K562 (cell line): Measurements from ENCODE around the gene UNC5C. TPM values are rescaled to one million over a fixed set of nuclear protein-coding genes. Genes with fewer than 3 reads are reported as not detected.
A peak's percentile ranks its signal among the peaks of the same experiment; 100 is the strongest.

Source experiments
- AFF1 ChIP-seq, 2 experiments: fragments of 450-650 bp; IDR thresholded peaks; 2 replicates each; pipeline ENCODE4 v1.6.1; 2018; ENCODE audit warnings: mild to moderate bottlenecking in 2 of 2, low read depth in 1 of 2; ENCODE audit not compliant: partially characterized antibody in 2 of 2
- ARID1B ChIP-seq: fragments of 450-650 bp; IDR thresholded peaks from 2 replicates; pipeline ENCODE4 v1.6.1; 2016; ENCODE audit warnings: antibody characterized with exemption, mild to moderate bottlenecking, inconsistent platforms
- CHAMP1 ChIP-seq: fragments of 450-650 bp; IDR thresholded peaks from 2 replicates; pipeline ENCODE4 v1.6.1; 2016; ENCODE audit warnings: mild to moderate bottlenecking
- EP300 ChIP-seq: IDR thresholded peaks from 2 replicates; pipeline ENCODE4 v1.6.1; 2012; ENCODE audit warnings: low read length, improper control_type of control experiment
- ERF ChIP-seq: fragments of 450-650 bp; formaldehyde crosslinking; IDR thresholded peaks from 2 replicates; pipeline ENCODE4 v1.4.0; 2020; ENCODE audit warnings: mild to moderate bottlenecking, mixed read lengths
- FOXK2 ChIP-seq, 2 experiments: fragments of 450-650 bp; IDR thresholded peaks in 1 of 2; conservative IDR thresholded peaks in 1 of 2; 2 replicates each; pipeline ENCODE4 v1.6.1; 2016; ENCODE audit warnings: low read depth in 2 of 2, mild to moderate bottlenecking in 1 of 2
- JUNB ChIP-seq: fragments of 450-650 bp; formaldehyde crosslinking; conservative IDR thresholded peaks from 2 replicates; pipeline ENCODE4 v1.4.0; 2020; ENCODE audit warnings: mild to moderate bottlenecking
- KLF16 ChIP-seq: IDR thresholded peaks from 2 replicates; pipeline ENCODE4 v1.6.1; 2016; ENCODE audit warnings: antibody characterized with exemption
- MECOM ChIP-seq: fragments of 250-450 bp; sonication (Bioruptor Pico); IDR thresholded peaks from 2 replicates; pipeline ENCODE4 v1.8.0; 2022; ENCODE audit warnings: inconsistent platforms
- MNT ChIP-seq, 2 experiments: fragments of 450-650 bp; conservative IDR thresholded peaks; 2 replicates each; pipeline ENCODE4 v1.6.1; 2017; ENCODE audit warnings: mild to moderate bottlenecking in 2 of 2, moderate library complexity in 2 of 2
- MTA2 ChIP-seq: fragments of 450-650 bp; IDR thresholded peaks from 2 replicates; pipeline ENCODE4 v1.6.1; 2016; ENCODE audit warnings: low read depth
- MXD1 ChIP-seq: fragments of 250-450 bp; sonication (Bioruptor Pico); IDR thresholded peaks from 2 replicates; pipeline ENCODE4 v1.8.0; 2021; ENCODE audit warnings: borderline replicate concordance, mild to moderate bottlenecking, moderate library complexity; ENCODE audit not compliant: poor library complexity, severe bottlenecking
- NCOR1 ChIP-seq: fragments of 450-650 bp; IDR thresholded peaks from 2 replicates; pipeline ENCODE4 v1.6.1; 2016; ENCODE audit warnings: mild to moderate bottlenecking, moderate library complexity
- RAD51 ChIP-seq: fragments of 450-650 bp; IDR thresholded peaks from 2 replicates; pipeline ENCODE4 v1.7.1; 2016; ENCODE audit warnings: low read depth, mild to moderate bottlenecking, borderline replicate concordance
- SMARCE1 ChIP-seq: fragments of 450-650 bp; IDR thresholded peaks from 2 replicates; pipeline ENCODE4 v1.7.1; 2016; ENCODE audit warnings: mild to moderate bottlenecking
- SRF ChIP-seq, 2 experiments: fragments of 250-450, 450-650 bp in 1 of 2; sonication (Bioruptor Pico) in 1 of 2; sonication (generic) in 1 of 2; formaldehyde crosslinking; IDR thresholded peaks; 2 replicates each; pipeline versions ENCODE4 v1.5.0 to v1.5.1; 2020 to 2022; ENCODE audit warnings: mild to moderate bottlenecking in 1 of 2, missing genetic modification reagents in 1 of 2
- STAG1 ChIP-seq: sonication (generic); formaldehyde crosslinking; IDR thresholded peaks from 2 replicates; pipeline ENCODE4 v1.5.0; 2020; ENCODE audit warnings: missing genetic modification reagents, borderline replicate concordance
- STAT5A ChIP-seq: IDR thresholded peaks from 2 replicates; pipeline ENCODE4 v1.6.1; 2012; ENCODE audit warnings: low read length, inconsistent platforms, borderline replicate concordance
- ZBTB2 ChIP-seq: fragments of 450-650 bp; IDR thresholded peaks from 2 replicates; pipeline ENCODE4 v1.6.1; 2016; ENCODE audit warnings: antibody characterized with exemption
- polyA plus RNA-seq, 8 experiments: library from polyadenylated mRNA; depleted of rRNA in 4 of 8; stranded (reverse) in 5 of 8; unstranded in 3 of 8; fragments of >200 nt; fragmentation: Nextera tagmentation in 2 of 8; fragmentation: Illumina TruSeq in 1 of 8; extraction: Ambion mirVana in 2 of 8; extraction: Trizol in 1 of 8; gene quantifications; 2 replicates each; pipeline versions ENCODE4 v1.2.1 to v1.2.3, GENCODE V29; 2011 to 2014; ENCODE audit warnings: inconsistent platforms in 1 of 8, missing spikeins in 1 of 8
- total RNA-seq, 7 experiments: library from RNA; depleted of rRNA in 6 of 7; stranded (reverse); fragments of >200 nt in 6 of 7; fragmentation: Illumina TruSeq in 2 of 7; extraction: Trizol in 2 of 7; gene quantifications; 2 replicates each; pipeline versions ENCODE4 v1.2.1 to v1.2.3, GENCODE V29; 2011 to 2021; ENCODE audit warnings: low replicate concordance in 1 of 7

UNC5C gene
- total and polyA plus RNA-seq, 9 of the 15 experiments (the other 6 are each of a cell fraction or from before 2014, with no cell fraction given): under 0.01 to 0.10 (median 0.03) TPM; not detected in 1

GRCh38 chr4:95243892-95244291 is 304.9 kb downstream of the UNC5C start (continued):
- peak; percentile 95 to 100 for TF ChIP-seq SRF (CRISPR knock-in tag; IDR thresholded peaks at IDR 0.05)
- TF ChIP-seq MXD1 (CRISPR knock-in tag): no peak
- no peak for TF ChIP-seq RAD51
- TF ChIP-seq ERF: no peak
- TF ChIP-seq ZBTB2: no peak
- peak; percentile 71 to 78; a peak in 3 of 4 replicates for TF ChIP-seq FOXK2 (conservative IDR thresholded peaks at IDR 0.05 in 1 of 2, IDR thresholded peaks at IDR 0.05 in 1 of 2; ENCODE audit: low read depth in 2 of 2)
- 0 out of 2 replicates have a peak, but pooled peaks have one; percentile 62 for TF ChIP-seq SMARCE1
- TF ChIP-seq JUNB (CRISPR knock-in tag): no peak
- peak; percentile 74 for TF ChIP-seq EP300
- TF ChIP-seq MNT (conservative IDR thresholded peaks at IDR 0.05): 0 out of 4 replicates have a peak, but pooled peaks of 1 of the 2 experiments have one; percentile 3
- peak; percentile 44; the same call in 1 of the 2 replicates for TF ChIP-seq KLF16
- peak; percentile 53 for TF ChIP-seq MTA2
- TF ChIP-seq STAG1 (CRISPR knock-in tag): no peak
- TF ChIP-seq STAT5A: 0 out of 2 replicates have a peak, but pooled peaks have one; percentile 32
- TF ChIP-seq ARID1B: peak; percentile 88
- peak; percentile 84; the same call in 1 of the 2 replicates for TF ChIP-seq CHAMP1
- peak in 1 of 2 experiments; percentile 29 for TF ChIP-seq AFF1 (IDR thresholded peaks at IDR 0.05; ENCODE audit: low read depth in 1 of 2, partially characterized antibody in 2 of 2)
- TF ChIP-seq NCOR1: peak; percentile 71
- TF ChIP-seq MECOM (CRISPR knock-in tag): peak; percentile 25; the same call in 1 of the 2 replicates
